Measurements from ENCODE around the gene SRCAP. TPM values are rescaled to one million over a fixed set of nuclear protein-coding genes. Genes with fewer than 3 reads are reported as not detected.

Gene SRCAP
- total RNA-seq, 1 experiment from 2014 or later = 60.7 TPM

DNA sequence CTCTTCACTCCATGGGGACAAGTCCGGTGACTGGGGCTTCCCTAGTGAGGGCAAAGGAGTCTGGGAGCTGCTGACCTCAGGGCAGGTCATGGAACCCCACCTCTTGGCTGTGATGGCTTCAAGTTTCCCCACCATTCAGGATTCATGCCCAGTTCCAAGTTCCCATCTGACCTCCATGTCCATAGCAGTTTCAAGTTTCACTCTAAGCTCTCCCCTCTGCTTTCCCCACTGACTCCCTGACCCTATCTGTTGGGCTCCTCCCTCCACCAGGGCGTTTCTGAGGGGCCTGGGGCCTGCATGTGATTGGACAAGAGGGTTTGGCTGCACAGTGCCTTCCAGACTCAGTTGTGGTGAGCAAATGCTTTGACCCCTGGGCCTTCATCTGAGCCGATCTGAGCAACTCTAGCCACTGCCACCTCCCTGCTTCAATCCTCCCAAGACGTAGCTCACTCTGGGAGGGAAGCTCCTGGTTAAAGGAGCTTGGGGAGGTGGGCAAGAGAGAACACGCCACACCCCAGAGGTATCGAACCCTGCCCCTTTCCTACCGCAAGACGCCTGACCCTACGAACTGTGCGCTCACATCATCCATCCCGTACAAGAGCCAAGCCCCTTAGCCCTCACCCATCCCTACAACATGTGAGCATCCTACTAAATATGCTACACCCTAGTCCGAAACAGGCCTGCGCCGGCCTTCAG is 79.7 kb downstream of the SRCAP start:
- BruUV-seq (replicated peaks) = no TSS peak
- intact Hi-C loops (cut with micrococcal nuclease) = loop anchor here (5.0 kb wide), 1 partner anchor 34 kb away; no protein-coding TSS in a partner anchor
- Mint-ChIP-seq H3K4me1 (ENCODE audit: insufficient read depth, unreplicated experiment) (peaks cover 16% of the 10 kb centered on the region), H3K27me3 (ENCODE audit: insufficient read depth, unreplicated experiment) (no peaks in the 10 kb centered on the region), H3K9me3 (ENCODE audit: unreplicated experiment) (no peaks in the 10 kb centered on the region), H3K4me3 (ENCODE audit: unreplicated experiment) (no peak overlapping the region), H3K36me3 (ENCODE audit: insufficient read depth, unreplicated experiment) (peaks cover 56% of the 10 kb centered on the region), H3K27ac (ENCODE audit: low read depth, unreplicated experiment) (no peak overlapping the region)
- POLR2A ChIA-PET = interaction anchor here (0.8 to 2.6 kb wide), 5 partner anchors 12 to 35 kb away, joined by 3 to 7 read pairs (median 4); no protein-coding TSS in a partner anchor
- no peak for DNase-seq (ENCODE audit: unreplicated experiment)
- TF ChIP-seq, protein P1, sequence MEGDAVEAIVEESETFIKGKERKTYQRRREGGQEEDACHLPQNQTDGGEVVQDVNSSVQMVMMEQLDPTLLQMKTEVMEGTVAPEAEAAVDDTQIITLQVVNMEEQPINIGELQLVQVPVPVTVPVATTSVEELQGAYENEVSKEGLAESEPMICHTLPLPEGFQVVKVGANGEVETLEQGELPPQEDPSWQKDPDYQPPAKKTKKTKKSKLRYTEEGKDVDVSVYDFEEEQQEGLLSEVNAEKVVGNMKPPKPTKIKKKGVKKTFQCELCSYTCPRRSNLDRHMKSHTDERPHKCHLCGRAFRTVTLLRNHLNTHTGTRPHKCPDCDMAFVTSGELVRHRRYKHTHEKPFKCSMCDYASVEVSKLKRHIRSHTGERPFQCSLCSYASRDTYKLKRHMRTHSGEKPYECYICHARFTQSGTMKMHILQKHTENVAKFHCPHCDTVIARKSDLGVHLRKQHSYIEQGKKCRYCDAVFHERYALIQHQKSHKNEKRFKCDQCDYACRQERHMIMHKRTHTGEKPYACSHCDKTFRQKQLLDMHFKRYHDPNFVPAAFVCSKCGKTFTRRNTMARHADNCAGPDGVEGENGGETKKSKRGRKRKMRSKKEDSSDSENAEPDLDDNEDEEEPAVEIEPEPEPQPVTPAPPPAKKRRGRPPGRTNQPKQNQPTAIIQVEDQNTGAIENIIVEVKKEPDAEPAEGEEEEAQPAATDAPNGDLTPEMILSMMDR (IDR thresholded peaks at IDR 0.05; ENCODE audit: unreplicated experiment) = no peak
- CTCF ChIA-PET = interaction anchor here (0.5 to 1.1 kb wide), 5 partner anchors 29 to 140 kb away, joined by 3 to 5 read pairs (median 3); no protein-coding TSS in a partner anchor

DNA sequence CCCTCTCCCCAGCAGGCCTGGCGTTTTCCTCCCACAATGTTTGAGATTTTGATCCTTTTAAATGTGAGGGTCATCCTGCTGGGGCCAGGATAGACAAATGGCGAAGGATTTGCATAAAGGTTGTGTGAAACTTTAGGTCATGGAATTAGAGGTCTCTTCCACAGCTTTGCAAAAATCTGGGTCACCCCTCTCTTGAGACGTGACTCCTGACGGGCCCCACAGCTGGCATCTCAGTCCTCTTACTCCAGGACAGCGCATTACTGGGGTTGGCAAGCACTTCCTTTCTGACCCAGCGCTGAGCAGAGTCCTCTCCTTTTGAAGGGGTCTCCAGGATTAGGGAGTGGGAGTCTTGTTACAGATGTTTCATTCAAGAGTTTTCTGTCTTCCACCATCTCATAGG is 80.6 kb downstream of the SRCAP start:
- CTCF ChIA-PET = interaction anchor here (0.8 kb wide), 1 partner anchor 31 kb away, joined by 4 read pairs; no protein-coding TSS in a partner anchor

DNA sequence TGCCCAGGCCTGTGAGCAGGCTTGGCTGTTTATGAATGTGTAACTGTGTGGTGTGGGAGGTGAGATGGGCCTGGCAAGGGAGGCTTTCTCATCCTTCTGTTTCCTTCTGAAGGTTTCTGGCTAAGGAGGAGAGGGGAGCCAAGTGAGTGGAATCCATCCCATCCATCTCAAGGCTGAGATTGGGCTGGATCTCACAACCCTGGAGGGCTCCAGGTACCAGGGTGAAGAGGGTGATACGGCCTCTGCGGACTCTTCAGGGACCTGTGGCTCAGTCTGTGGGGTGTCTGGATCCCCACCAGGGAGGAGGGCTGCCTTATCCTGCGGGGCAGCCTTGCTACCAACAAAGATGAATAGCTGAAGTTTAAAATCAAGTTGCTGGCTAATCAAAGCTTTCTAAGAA is 81.0 kb downstream of the SRCAP start:
- no TSS peak for BruUV-seq (replicated peaks)
- H3K27ac Mint-ChIP-seq (ENCODE audit: low read depth, unreplicated experiment) = no peak overlapping the region
- POLR2A ChIA-PET = interaction anchor here (1.0 to 1.5 kb wide), 3 partner anchors 13 to 98 kb away, joined by 3 to 5 read pairs (median 4); no protein-coding TSS in a partner anchor

More for the DNA sequence above, 80.6 kb downstream of the SRCAP start:
- peaks cover 16% of the 10 kb centered on the region for H3K4me1 Mint-ChIP-seq (ENCODE audit: insufficient read depth, unreplicated experiment)
- H3K9me3 Mint-ChIP-seq (ENCODE audit: unreplicated experiment) = no peaks in the 10 kb centered on the region
- H3K36me3 Mint-ChIP-seq (ENCODE audit: insufficient read depth, unreplicated experiment) = peaks cover 54% of the 10 kb centered on the region
- no peak for DNase-seq (ENCODE audit: unreplicated experiment)
- no peaks in the 10 kb centered on the region for H3K27me3 Mint-ChIP-seq (ENCODE audit: insufficient read depth, unreplicated experiment)
- no peak overlapping the region for H3K27ac Mint-ChIP-seq (ENCODE audit: low read depth, unreplicated experiment)
- no peak overlapping the region for H3K4me3 Mint-ChIP-seq (ENCODE audit: unreplicated experiment)
- TF ChIP-seq, protein P1 (IDR thresholded peaks at IDR 0.05; ENCODE audit: unreplicated experiment) = no peak
- intact Hi-C loops (cut with micrococcal nuclease) = loop anchor here (5.0 kb wide), 1 partner anchor 33 kb away; no protein-coding TSS in a partner anchor
- POLR2A ChIA-PET = interaction anchor here (1.0 to 1.1 kb wide), 2 partner anchors 13 to 98 kb away, joined by 3 to 4 read pairs; no protein-coding TSS in a partner anchor
- no TSS peak for BruUV-seq (replicated peaks)

DNA sequence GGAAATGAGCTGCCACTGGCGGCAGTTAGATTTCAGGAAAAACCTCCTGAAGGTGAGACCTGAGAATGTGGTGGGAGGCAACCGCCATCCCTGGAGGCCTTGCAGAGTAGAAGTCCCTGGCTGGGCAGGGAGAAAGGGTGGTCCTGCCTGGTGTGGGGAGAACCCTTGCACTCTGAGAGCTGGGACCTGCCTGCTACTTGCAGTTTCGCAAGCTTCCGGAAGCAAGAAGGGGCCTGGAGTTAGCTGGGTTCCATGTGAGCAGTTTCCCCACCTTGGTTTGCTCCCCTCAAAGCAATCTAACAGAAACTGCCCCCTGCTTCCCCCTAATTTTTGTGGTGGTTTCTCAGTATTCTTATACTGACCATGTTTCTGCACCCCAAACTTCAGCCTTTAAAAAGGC is 81.6 kb downstream of the SRCAP start:
- no peak for DNase-seq (ENCODE audit: unreplicated experiment)
- TF ChIP-seq, protein P1 (IDR thresholded peaks at IDR 0.05; ENCODE audit: unreplicated experiment) = no peak
- intact Hi-C loops (cut with micrococcal nuclease) = loop anchor here (10.0 kb wide), 1 partner anchor 164 kb away; the partner anchor contains the start of gene ORAI3
- CTCF ChIA-PET = no interaction called here
- Mint-ChIP-seq H3K9me3 (ENCODE audit: unreplicated experiment) (no peaks in the 10 kb centered on the region), H3K36me3 (ENCODE audit: insufficient read depth, unreplicated experiment) (peaks cover 47% of the 10 kb centered on the region), H3K27ac (ENCODE audit: low read depth, unreplicated experiment) (no peak overlapping the region), H3K4me1 (ENCODE audit: insufficient read depth, unreplicated experiment) (peaks cover 20% of the 10 kb centered on the region), H3K27me3 (ENCODE audit: insufficient read depth, unreplicated experiment) (no peaks in the 10 kb centered on the region), H3K4me3 (ENCODE audit: unreplicated experiment) (no peak overlapping the region)
- BruUV-seq (replicated peaks) = no TSS peak
- POLR2A ChIA-PET = interaction anchor here (1.0 to 1.5 kb wide), 4 partner anchors 14 to 97 kb away, joined by 3 to 5 read pairs (median 4); no protein-coding TSS in a partner anchor

More for the DNA sequence above, 81.0 kb downstream of the SRCAP start:
- no peaks in the 10 kb centered on the region for H3K9me3 Mint-ChIP-seq (ENCODE audit: unreplicated experiment)
- CTCF ChIA-PET = interaction anchor here (0.8 kb wide), 1 partner anchor 31 kb away, joined by 4 read pairs; no protein-coding TSS in a partner anchor
- H3K27me3 Mint-ChIP-seq (ENCODE audit: insufficient read depth, unreplicated experiment) = no peaks in the 10 kb centered on the region
- H3K4me1 Mint-ChIP-seq (ENCODE audit: insufficient read depth, unreplicated experiment) = peaks cover 16% of the 10 kb centered on the region
- H3K36me3 Mint-ChIP-seq (ENCODE audit: insufficient read depth, unreplicated experiment) = peaks cover 52% of the 10 kb centered on the region
- intact Hi-C loops (cut with micrococcal nuclease) = loop anchor here (10.0 kb wide), 1 partner anchor 165 kb away; the partner anchor contains the start of gene ORAI3
- TF ChIP-seq, protein P1 (IDR thresholded peaks at IDR 0.05; ENCODE audit: unreplicated experiment) = no peak
- no peak overlapping the region for H3K4me3 Mint-ChIP-seq (ENCODE audit: unreplicated experiment)
- DNase-seq (ENCODE audit: unreplicated experiment) = no peak
